PC-9 (cell line): Measurements from ENCODE around the gene CS.

ENCODE experiments used
- EZH2 ChIP-seq: fragments of 200-600 bp; sonication (generic); IDR thresholded peaks from 2 replicates; pipeline ENCODE4 v1.8.0; 2017; ENCODE audit warnings: antibody characterized with exemption, low read depth
- TF ChIP-seq, protein P1 (sequence below): fragments of 200-600 bp; sonication (generic); conservative IDR thresholded peaks from 2 replicates; pipeline ENCODE4 v1.6.1; 2017; ENCODE audit warnings: mixed run types, antibody characterized with exemption, mild to moderate bottlenecking, moderate library complexity

DNA sequence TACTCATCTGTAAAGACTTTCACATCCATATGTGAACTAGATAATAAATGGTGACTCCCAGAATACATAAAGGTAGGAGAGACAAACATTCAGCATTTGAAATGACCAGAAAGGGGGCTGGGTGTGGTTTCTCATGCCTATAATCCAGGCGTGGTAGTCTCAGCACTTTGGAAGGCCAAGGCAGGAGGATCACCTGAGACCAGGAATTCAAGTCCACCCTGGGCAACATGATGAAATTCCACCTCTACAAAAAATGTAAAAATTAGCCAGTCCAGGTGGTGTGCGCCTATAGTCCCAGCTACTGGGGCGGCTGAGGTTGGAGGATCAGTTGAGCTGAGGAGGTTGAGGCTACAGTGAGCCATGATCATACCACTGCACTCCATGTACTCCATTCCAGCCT, 4.1 kb upstream of the CS start:
- TF ChIP-seq, protein P1, sequence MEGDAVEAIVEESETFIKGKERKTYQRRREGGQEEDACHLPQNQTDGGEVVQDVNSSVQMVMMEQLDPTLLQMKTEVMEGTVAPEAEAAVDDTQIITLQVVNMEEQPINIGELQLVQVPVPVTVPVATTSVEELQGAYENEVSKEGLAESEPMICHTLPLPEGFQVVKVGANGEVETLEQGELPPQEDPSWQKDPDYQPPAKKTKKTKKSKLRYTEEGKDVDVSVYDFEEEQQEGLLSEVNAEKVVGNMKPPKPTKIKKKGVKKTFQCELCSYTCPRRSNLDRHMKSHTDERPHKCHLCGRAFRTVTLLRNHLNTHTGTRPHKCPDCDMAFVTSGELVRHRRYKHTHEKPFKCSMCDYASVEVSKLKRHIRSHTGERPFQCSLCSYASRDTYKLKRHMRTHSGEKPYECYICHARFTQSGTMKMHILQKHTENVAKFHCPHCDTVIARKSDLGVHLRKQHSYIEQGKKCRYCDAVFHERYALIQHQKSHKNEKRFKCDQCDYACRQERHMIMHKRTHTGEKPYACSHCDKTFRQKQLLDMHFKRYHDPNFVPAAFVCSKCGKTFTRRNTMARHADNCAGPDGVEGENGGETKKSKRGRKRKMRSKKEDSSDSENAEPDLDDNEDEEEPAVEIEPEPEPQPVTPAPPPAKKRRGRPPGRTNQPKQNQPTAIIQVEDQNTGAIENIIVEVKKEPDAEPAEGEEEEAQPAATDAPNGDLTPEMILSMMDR: no peak
- TF ChIP-seq EZH2: no peak
